Measurements from ENCODE around the gene ZC3H6. TPM values are rescaled to one million over a fixed set of nuclear protein-coding genes. Genes with fewer than 3 reads are reported as not detected.

The ZC3H6 gene
- total and polyA plus RNA-seq, 2 of the 13 experiments (the other 11 are each of a cell fraction or from before 2014, with no cell fraction given): 0.71 to 0.93 TPM

DNA sequence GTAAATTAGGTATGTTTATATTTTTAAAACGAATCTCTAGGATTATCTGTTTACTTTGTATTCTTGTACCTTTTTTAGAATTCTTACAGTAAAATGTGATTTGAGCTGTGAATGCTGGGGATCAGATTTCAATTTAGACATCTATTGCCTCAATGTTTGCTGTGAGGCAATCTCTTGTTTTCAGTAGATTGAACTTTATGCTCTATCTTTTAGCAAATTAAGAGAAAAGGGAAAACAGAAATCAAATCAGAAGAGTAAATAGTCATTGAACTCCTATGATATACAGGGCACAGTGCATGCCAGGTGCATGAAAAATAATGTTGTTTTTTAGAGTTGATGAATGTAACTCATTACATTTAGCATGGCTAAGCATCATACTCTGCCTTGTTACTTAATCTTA is 39.5 kb downstream of the ZC3H6 start (continued):
- TF ChIP-seq, protein P1, sequence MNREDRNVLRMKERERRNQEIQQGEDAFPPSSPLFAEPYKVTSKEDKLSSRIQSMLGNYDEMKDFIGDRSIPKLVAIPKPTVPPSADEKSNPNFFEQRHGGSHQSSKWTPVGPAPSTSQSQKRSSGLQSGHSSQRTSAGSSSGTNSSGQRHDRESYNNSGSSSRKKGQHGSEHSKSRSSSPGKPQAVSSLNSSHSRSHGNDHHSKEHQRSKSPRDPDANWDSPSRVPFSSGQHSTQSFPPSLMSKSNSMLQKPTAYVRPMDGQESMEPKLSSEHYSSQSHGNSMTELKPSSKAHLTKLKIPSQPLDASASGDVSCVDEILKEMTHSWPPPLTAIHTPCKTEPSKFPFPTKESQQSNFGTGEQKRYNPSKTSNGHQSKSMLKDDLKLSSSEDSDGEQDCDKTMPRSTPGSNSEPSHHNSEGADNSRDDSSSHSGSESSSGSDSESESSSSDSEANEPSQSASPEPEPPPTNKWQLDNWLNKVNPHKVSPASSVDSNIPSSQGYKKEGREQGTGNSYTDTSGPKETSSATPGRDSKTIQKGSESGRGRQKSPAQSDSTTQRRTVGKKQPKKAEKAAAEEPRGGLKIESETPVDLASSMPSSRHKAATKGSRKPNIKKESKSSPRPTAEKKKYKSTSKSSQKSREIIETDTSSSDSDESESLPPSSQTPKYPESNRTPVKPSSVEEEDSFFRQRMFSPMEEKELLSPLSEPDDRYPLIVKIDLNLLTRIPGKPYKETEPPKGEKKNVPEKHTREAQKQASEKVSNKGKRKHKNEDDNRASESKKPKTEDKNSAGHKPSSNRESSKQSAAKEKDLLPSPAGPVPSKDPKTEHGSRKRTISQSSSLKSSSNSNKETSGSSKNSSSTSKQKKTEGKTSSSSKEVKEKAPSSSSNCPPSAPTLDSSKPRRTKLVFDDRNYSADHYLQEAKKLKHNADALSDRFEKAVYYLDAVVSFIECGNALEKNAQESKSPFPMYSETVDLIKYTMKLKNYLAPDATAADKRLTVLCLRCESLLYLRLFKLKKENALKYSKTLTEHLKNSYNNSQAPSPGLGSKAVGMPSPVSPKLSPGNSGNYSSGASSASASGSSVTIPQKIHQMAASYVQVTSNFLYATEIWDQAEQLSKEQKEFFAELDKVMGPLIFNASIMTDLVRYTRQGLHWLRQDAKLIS (CRISPR knock-in tag; IDR thresholded peaks at IDR 0.05): no peak
- TF ChIP-seq MTF2 (CRISPR knock-in tag; IDR thresholded peaks at IDR 0.05; ENCODE audit: borderline replicate concordance): no peak
- no peak for TF ChIP-seq ZNF776 (CRISPR knock-in tag; IDR thresholded peaks at IDR 0.05)
- TF ChIP-seq STAT5B (CRISPR knock-in tag; IDR thresholded peaks at IDR 0.05): no peak
- no peak for TF ChIP-seq ZNF337 (CRISPR knock-in tag; IDR thresholded peaks at IDR 0.05; ENCODE audit: borderline replicate concordance, low read depth)
- TF ChIP-seq ZNF557 (CRISPR knock-in tag; IDR thresholded peaks at IDR 0.05): no peak
- TF ChIP-seq TAF1 (CRISPR knock-in tag; IDR thresholded peaks at IDR 0.05): no peak
- no peak for TF ChIP-seq HDAC6 (IDR thresholded peaks at IDR 0.05; ENCODE audit: low read depth, low read length)
- no peak for TF ChIP-seq ZBTB38 (CRISPR knock-in tag; IDR thresholded peaks at IDR 0.05)
- no peak for TF ChIP-seq KMT2A (CRISPR knock-in tag; IDR thresholded peaks at IDR 0.05)
- TF ChIP-seq ZNF792 (CRISPR knock-in tag; IDR thresholded peaks at IDR 0.05): peak; percentile 72; the same call in 1 of the 2 replicates
- TF ChIP-seq ZBED4 (CRISPR knock-in tag; IDR thresholded peaks at IDR 0.05; ENCODE audit: borderline replicate concordance): 0 out of 2 replicates have a peak, but pooled peaks have one; percentile 42
- peak; percentile 36; the same call in 1 of the 2 replicates for TF ChIP-seq KLF6 (CRISPR knock-in tag; IDR thresholded peaks at IDR 0.05)
- TF ChIP-seq ZNF629 (CRISPR knock-in tag; conservative IDR thresholded peaks at IDR 0.05): no peak
- TF ChIP-seq ZNF354B (CRISPR knock-in tag; IDR thresholded peaks at IDR 0.05): no peak
- peak; percentile 98 for TF ChIP-seq FOXA3 (CRISPR knock-in tag; IDR thresholded peaks at IDR 0.05)
- peak; percentile 89 for TF ChIP-seq TBL1XR1 (IDR thresholded peaks at IDR 0.05; ENCODE audit: borderline replicate concordance, low read length, partially characterized antibody)
- TF ChIP-seq ATF6 (CRISPR knock-in tag; conservative IDR thresholded peaks at IDR 0.05): 0 out of 2 replicates have a peak, but pooled peaks have one; percentile 44
- TF ChIP-seq ZNF382 (CRISPR knock-in tag; IDR thresholded peaks at IDR 0.05; ENCODE audit: borderline replicate concordance): no peak
- TF ChIP-seq ZNF639 (CRISPR knock-in tag; conservative IDR thresholded peaks at IDR 0.05): 0 out of 2 replicates have a peak, but pooled peaks have one; percentile 42
- peak; percentile 78; the same call in 1 of the 2 replicates for TF ChIP-seq HOXA5 (CRISPR knock-in tag; IDR thresholded peaks at IDR 0.05)
